ENCODE data around the gene MYO10. TPM values are rescaled to one million over a fixed set of nuclear protein-coding genes. Genes with fewer than 3 reads are reported as not detected.
"Not testable (repeated sequence)": the region's sequence is repeated elsewhere in the genome, so short reads cannot be mapped to it uniquely, and the experiment has no call there.

MYO10 gene
- total RNA-seq, result 32.3 and 33.7 TPM in 2 replicates
- polyA plus RNA-seq, result 52.4 and 53.2 TPM in 2 replicates

GRCh38 chr5:16936150-16936988 lies at the start of gene MYO10:
TSS of gene MYO10 (minus strand) at chr5:16936288. CDS start at chr5:16935808, 480 bp downstream.
- Histone ChIP-seq H3K79me2 (peaks cover 40% of the 10 kb centered on the region), H3K27me3 (peaks cover 7% of the 10 kb centered on the region), H3K4me1 (ENCODE audit: insufficient read depth) (peaks cover 6% of the 10 kb centered on the region), H3K27ac (peak within 1 kb of the TSS; percentile 95), H3K4me3 (peak within 1 kb of the TSS; percentile 92), H2AFZ (peak within 1 kb of the TSS; percentile 90), H3K36me3 (replicated peaks; ENCODE audit: insufficient read depth, low read depth) (no peaks in the 10 kb centered on the region), H4K20me1 (ENCODE audit: insufficient read depth, poor library complexity, severe bottlenecking) (peaks cover 32% of the 10 kb centered on the region), H3K9me2 (replicated peaks; ENCODE audit: insufficient read depth) (no peaks in the 10 kb centered on the region), H3K4me2 (peak within 1 kb of the TSS; percentile 87), H3K9me3 (ENCODE audit: low read depth) (no peaks in the 10 kb centered on the region)
- TF ChIP-seq EZH2 (IDR thresholded peaks at IDR 0.05; ENCODE audit: borderline replicate concordance) (no peak), CTCF (IDR thresholded peaks at IDR 0.05; ENCODE audit: poor library complexity) (no peak), EZH2phosphoT487 (IDR thresholded peaks at IDR 0.05; ENCODE audit: low read depth, severe bottlenecking, unreplicated experiment) (no peak)
- WGBS (ENCODE audit: low lambda C conversion rate, missing lambda C conversion rate), result 3% methylated on average over 25 of the region's 70 CpGs
- peak; percentile 94 for DNase-seq (ENCODE audit: low spot score)

GRCh38 chr5:16985304-16985703 lies 49.2 kb upstream of the MYO10 start:
- not testable (repeated sequence) for DNase-seq (ENCODE audit: low spot score)
- WGBS (ENCODE audit: low lambda C conversion rate, missing lambda C conversion rate), result 84% methylated on average over 7 of the region's 7 CpGs

GRCh38 chr5:16983972-16984371 lies 47.9 kb upstream of the MYO10 start:
- Histone ChIP-seq H2AFZ (no peak overlapping the region), H3K4me3 (no peak overlapping the region), H3K9me2 (replicated peaks; ENCODE audit: insufficient read depth) (no peaks in the 10 kb centered on the region), H3K27me3 (no peaks in the 10 kb centered on the region), H3K9me3 (ENCODE audit: low read depth) (no peaks in the 10 kb centered on the region), H3K4me2 (no peak overlapping the region), H3K36me3 (replicated peaks; ENCODE audit: insufficient read depth, low read depth) (no peaks in the 10 kb centered on the region), H3K27ac (no peak overlapping the region), H3K79me2 (no peaks in the 10 kb centered on the region), H4K20me1 (ENCODE audit: insufficient read depth, poor library complexity, severe bottlenecking) (no peaks in the 10 kb centered on the region), H3K4me1 (ENCODE audit: insufficient read depth) (no peaks in the 10 kb centered on the region)
- 47% methylated on average over 1 of the region's 1 CpG for whole genome bisulfite sequencing (ENCODE audit: low lambda C conversion rate, missing lambda C conversion rate)
- no peak for DNase-seq (ENCODE audit: low spot score)
- TF ChIP-seq EZH2 (IDR thresholded peaks at IDR 0.05; ENCODE audit: borderline replicate concordance) (no peak), CTCF (IDR thresholded peaks at IDR 0.05; ENCODE audit: poor library complexity) (no peak), EZH2phosphoT487 (IDR thresholded peaks at IDR 0.05; ENCODE audit: low read depth, severe bottlenecking, unreplicated experiment) (no peak)

More at GRCh38 chr5:16985304-16985703, 49.2 kb upstream of the MYO10 start:
- H3K4me2 ChIP-seq; H3K4me1 ChIP-seq (ENCODE audit: insufficient read depth); H3K4me3 ChIP-seq; H2AFZ ChIP-seq; H3K36me3 ChIP-seq (replicated peaks; ENCODE audit: insufficient read depth, low read depth); H3K27me3 ChIP-seq; H3K9me2 ChIP-seq (replicated peaks; ENCODE audit: insufficient read depth); H3K79me2 ChIP-seq; H4K20me1 ChIP-seq (ENCODE audit: insufficient read depth, poor library complexity, severe bottlenecking); H3K9me3 ChIP-seq (ENCODE audit: low read depth); H3K27ac ChIP-seq: not testable (repeated sequence)

- H2AFZ ChIP-seq, result no peak overlapping the region
- no peak for DNase-seq (ENCODE audit: low spot score)
- no peak overlapping the region for H3K4me2 ChIP-seq
- no peak for TF ChIP-seq EZH2 (IDR thresholded peaks at IDR 0.05; ENCODE audit: borderline replicate concordance)
- no peak for TF ChIP-seq EZH2phosphoT487 (IDR thresholded peaks at IDR 0.05; ENCODE audit: low read depth, severe bottlenecking, unreplicated experiment)
- no peak for TF ChIP-seq CTCF (IDR thresholded peaks at IDR 0.05; ENCODE audit: poor library complexity)
- H3K79me2 ChIP-seq, result no peaks in the 10 kb centered on the region
- H3K9me2 ChIP-seq (replicated peaks; ENCODE audit: insufficient read depth), result no peaks in the 10 kb centered on the region
- WGBS (ENCODE audit: low lambda C conversion rate, missing lambda C conversion rate), result 66% methylated on average over 9 of the region's 9 CpGs
- H3K27ac ChIP-seq, result no peak overlapping the region
- no peaks in the 10 kb centered on the region for H3K4me1 ChIP-seq (ENCODE audit: insufficient read depth)
- no peaks in the 10 kb centered on the region for H3K36me3 ChIP-seq (replicated peaks; ENCODE audit: insufficient read depth, low read depth)
- no peak overlapping the region for H3K4me3 ChIP-seq
- no peaks in the 10 kb centered on the region for H3K9me3 ChIP-seq (ENCODE audit: low read depth)
- H3K27me3 ChIP-seq, result no peaks in the 10 kb centered on the region
- no peaks in the 10 kb centered on the region for H4K20me1 ChIP-seq (ENCODE audit: insufficient read depth, poor library complexity, severe bottlenecking)
Measured at GRCh38 chr5:16983022-16983639, 47.0 kb upstream of the MYO10 start.
